ENCODE results near the gene AKR1E2. TPM values are rescaled to one million over a fixed set of nuclear protein-coding genes. Genes with fewer than 3 reads are reported as not detected.

Gene AKR1E2
- total RNA-seq, 2 experiments from 2014 or later: 6.1 to 6.5 TPM

GRCh38 chr10:4887501-4887900 is 61.5 kb downstream of the AKR1E2 start:
- POLR2A ChIA-PET: no interaction called here
- H3K36me3 Mint-ChIP-seq (ENCODE audit: low read depth): no peaks in the 10 kb centered on the region
- CTCF ChIA-PET: interaction anchor here (1.1 kb wide), 1 partner anchor 73 kb away, joined by 4 read pairs; no protein-coding TSS in a partner anchor
- TF ChIP-seq, protein P1, sequence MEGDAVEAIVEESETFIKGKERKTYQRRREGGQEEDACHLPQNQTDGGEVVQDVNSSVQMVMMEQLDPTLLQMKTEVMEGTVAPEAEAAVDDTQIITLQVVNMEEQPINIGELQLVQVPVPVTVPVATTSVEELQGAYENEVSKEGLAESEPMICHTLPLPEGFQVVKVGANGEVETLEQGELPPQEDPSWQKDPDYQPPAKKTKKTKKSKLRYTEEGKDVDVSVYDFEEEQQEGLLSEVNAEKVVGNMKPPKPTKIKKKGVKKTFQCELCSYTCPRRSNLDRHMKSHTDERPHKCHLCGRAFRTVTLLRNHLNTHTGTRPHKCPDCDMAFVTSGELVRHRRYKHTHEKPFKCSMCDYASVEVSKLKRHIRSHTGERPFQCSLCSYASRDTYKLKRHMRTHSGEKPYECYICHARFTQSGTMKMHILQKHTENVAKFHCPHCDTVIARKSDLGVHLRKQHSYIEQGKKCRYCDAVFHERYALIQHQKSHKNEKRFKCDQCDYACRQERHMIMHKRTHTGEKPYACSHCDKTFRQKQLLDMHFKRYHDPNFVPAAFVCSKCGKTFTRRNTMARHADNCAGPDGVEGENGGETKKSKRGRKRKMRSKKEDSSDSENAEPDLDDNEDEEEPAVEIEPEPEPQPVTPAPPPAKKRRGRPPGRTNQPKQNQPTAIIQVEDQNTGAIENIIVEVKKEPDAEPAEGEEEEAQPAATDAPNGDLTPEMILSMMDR (IDR thresholded peaks at IDR 0.05): no peak
- no peak overlapping the region for H3K27ac Mint-ChIP-seq
- no peaks in the 10 kb centered on the region for H3K4me1 Mint-ChIP-seq (ENCODE audit: low read depth)
- no peaks in the 10 kb centered on the region for H3K27me3 Mint-ChIP-seq
- no peak overlapping the region for H3K4me3 Mint-ChIP-seq
- DNase-seq (no peak), ATAC-seq (no peak)
- H3K9me3 Mint-ChIP-seq: no peaks in the 10 kb centered on the region
- intact Hi-C loops (cut with micrococcal nuclease): no loop called here

DNA sequence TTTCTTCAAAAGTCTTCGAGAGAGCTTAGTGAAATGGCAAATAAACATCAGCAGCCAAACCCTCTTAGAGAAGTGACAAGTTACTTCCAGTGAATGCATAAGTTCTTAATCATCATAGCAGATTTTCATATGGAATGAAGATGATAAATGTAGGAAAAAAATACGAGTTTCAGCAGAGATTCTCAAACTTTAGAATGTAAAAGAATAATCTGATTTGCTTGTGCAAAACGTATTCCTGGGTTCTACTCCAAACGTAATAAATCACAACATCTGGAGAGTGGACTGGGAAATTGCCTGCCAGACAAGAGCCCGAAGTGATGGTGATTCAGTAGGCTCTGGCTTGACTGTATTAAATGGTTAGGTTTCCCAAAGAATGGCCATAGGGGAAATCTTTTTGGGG is 62.2 kb downstream of the AKR1E2 start:
- intact Hi-C loops (cut with micrococcal nuclease): no loop called here
- no peaks in the 10 kb centered on the region for H3K4me1 Mint-ChIP-seq (ENCODE audit: low read depth)
- H3K27me3 Mint-ChIP-seq: no peaks in the 10 kb centered on the region
- ChIA-PET CTCF (no interaction called here), POLR2A (no interaction called here)
- no peak for ATAC-seq
- H3K4me3 Mint-ChIP-seq: no peak overlapping the region
- no peak for DNase-seq
- TF ChIP-seq, protein P1 (IDR thresholded peaks at IDR 0.05): no peak
- H3K27ac Mint-ChIP-seq: no peak overlapping the region
- no peaks in the 10 kb centered on the region for H3K9me3 Mint-ChIP-seq
- no peaks in the 10 kb centered on the region for H3K36me3 Mint-ChIP-seq (ENCODE audit: low read depth)

- Mint-ChIP-seq H3K9me3 (no peaks in the 10 kb centered on the region), H3K4me1 (ENCODE audit: low read depth) (no peaks in the 10 kb centered on the region), H3K27me3 (no peaks in the 10 kb centered on the region), H3K36me3 (ENCODE audit: low read depth) (no peaks in the 10 kb centered on the region), H3K4me3 (no peak overlapping the region), H3K27ac (no peak overlapping the region)
- ChIA-PET POLR2A (no interaction called here), CTCF (no interaction called here)
- intact Hi-C loops (cut with micrococcal nuclease): no loop called here
- no peak for DNase-seq
- TF ChIP-seq, protein P1 (IDR thresholded peaks at IDR 0.05): no peak
- no peak for ATAC-seq
Measured at GRCh38 chr10:4889959-4890358, 64.0 kb downstream of the AKR1E2 start.

DNA sequence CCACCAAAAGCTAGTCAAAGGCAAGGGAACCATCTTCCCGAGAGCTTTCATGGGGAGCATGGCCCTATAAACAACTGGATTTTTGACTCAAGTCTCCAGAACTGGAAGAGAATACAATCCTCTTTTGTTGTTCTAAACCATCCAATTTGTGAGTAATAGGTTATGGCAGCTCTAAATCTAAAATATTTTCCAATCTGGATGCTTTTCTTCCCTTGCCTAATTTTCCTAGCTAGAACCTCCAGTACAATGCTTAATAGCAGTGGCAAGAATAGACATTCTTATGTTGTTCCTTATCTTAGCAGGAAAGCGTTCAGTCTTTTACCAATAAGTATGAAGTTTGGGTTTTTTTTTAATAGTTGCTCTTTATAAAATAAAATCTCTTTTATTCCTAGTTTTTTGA is 66.7 kb downstream of the AKR1E2 start:
- Mint-ChIP-seq H3K4me3 (no peak overlapping the region), H3K9me3 (no peaks in the 10 kb centered on the region), H3K27ac (no peak overlapping the region), H3K27me3 (peaks cover 2% of the 10 kb centered on the region), H3K4me1 (ENCODE audit: low read depth) (no peaks in the 10 kb centered on the region), H3K36me3 (ENCODE audit: low read depth) (no peaks in the 10 kb centered on the region)
- TF ChIP-seq, protein P1 (IDR thresholded peaks at IDR 0.05): no peak
- ChIA-PET POLR2A (no interaction called here), CTCF (no interaction called here)
- no peak for ATAC-seq
- DNase-seq: no peak
- intact Hi-C loops (cut with micrococcal nuclease): no loop called here

DNA sequence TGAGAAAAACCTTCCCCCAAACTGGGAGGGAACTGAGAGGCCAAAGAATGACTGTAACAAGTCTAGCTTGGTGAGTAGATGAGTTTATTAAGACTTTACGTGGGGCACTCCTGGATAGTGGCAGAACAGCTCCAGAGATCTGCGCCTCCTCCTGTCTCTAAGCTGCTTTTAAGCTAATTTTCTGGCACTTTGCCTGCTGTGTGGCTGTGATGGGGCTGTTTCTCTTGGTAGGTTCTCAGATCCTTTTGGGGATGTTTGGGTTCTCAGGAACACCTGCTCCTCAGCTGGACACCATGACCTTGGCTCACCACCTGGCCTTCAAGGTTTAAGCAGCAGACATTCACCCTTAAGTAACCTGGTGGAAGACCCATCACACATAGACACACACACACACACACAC is 68.3 kb downstream of the AKR1E2 start:
- intact Hi-C loops (cut with micrococcal nuclease): no loop called here
- CTCF ChIA-PET: no interaction called here
- DNase-seq (no peak), ATAC-seq (no peak)
- H3K9me3 Mint-ChIP-seq: peaks cover under 1% of the 10 kb centered on the region
- H3K27ac Mint-ChIP-seq: no peak overlapping the region
- H3K4me3 Mint-ChIP-seq: no peak overlapping the region
- POLR2A ChIA-PET: no interaction called here
- TF ChIP-seq, protein P1 (IDR thresholded peaks at IDR 0.05): no peak
- H3K4me1 Mint-ChIP-seq (ENCODE audit: low read depth): no peaks in the 10 kb centered on the region
- no peaks in the 10 kb centered on the region for H3K36me3 Mint-ChIP-seq (ENCODE audit: low read depth)
- peaks cover 2% of the 10 kb centered on the region for H3K27me3 Mint-ChIP-seq

Other genes with a start within 250 kb of the AKR1E2 start
- gene AKR1C1, start 137.2 kb downstream of the AKR1E2 start, total RNA-seq: under 1 TPM; 0.45 to 0.56 TPM
- not detected for gene AKR1C2, start 177.7 kb downstream of the AKR1E2 start, total RNA-seq

All from activated CD8-positive, alpha-beta T cell treated with anti-CD3 and anti-CD28 coated beads for 36 hours (primary cell).